ENCODE results near the gene IKZF2. TPM values are rescaled to one million over a fixed set of nuclear protein-coding genes. Genes with fewer than 3 reads are reported as not detected.

The IKZF2 gene
- total and polyA plus RNA-seq, 2 of the 4 experiments (the other 2 are of a cell fraction) = 2.1 to 25.5 TPM

DNA sequence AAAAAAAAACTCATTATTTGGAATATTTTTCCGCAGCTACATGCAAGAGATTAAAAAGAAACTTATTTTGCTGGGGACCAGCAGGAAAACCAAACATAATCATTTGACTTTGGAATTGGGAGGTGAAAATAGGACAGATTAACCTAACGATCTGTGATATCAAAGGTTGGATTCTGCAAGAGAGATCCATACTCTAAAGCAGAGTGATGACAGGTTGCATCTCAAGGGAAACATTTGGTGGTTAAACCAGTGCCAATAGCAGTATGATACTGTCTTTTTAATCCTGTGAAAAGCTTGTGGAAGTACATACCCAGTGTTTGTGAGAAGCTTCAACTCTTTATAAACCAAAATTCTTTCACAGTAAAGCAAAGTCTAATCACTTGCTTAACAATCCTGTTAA lies 5.3 kb upstream of the IKZF2 start:
- ChIA-PET CTCF (interaction anchor here (0.6 kb wide), 1 partner anchor 119 kb away, joined by 3 read pairs; no protein-coding TSS in a partner anchor), POLR2A (ENCODE audit: unreplicated experiment) (no interaction called here)
- Histone ChIP-seq H3K9ac (ENCODE audit: low read depth, low read length) (no peak overlapping the region), H2AK9ac (replicated peaks; ENCODE audit: low read depth, low read length, poor library complexity) (no peak overlapping the region), H3K9me1 (ENCODE audit: insufficient read depth, low read length) (no peaks in the 10 kb centered on the region), H3K4me1 (ENCODE audit: control insufficient read depth, insufficient read depth, low read length) (0 out of 2 replicates have a peak, but pooled peaks cover 2% of the 10 kb centered on the region), H3K27me3 (ENCODE audit: control insufficient read depth, insufficient read depth, low read length) (no peaks in the 10 kb centered on the region), H3K9me3 (ENCODE audit: control insufficient read depth, insufficient read depth, low read length) (no peaks in the 10 kb centered on the region), H3K4ac (ENCODE audit: low read depth, low read length) (no peak overlapping the region), H4K8ac (ENCODE audit: low read depth in 2 of 2, low read length in 2 of 2) (no peak overlapping the region), H3K79me1 (ENCODE audit: low read depth in 1 of 2, low read length in 2 of 2) (no peaks in the 10 kb centered on the region), H4K5ac (ENCODE audit: low read depth, low read length) (no peak overlapping the region), H2AFZ (replicated peaks; ENCODE audit: low read length, poor library complexity) (no peak overlapping the region), H3K56ac (ENCODE audit: extremely low read depth, insufficient read depth, low read length) (no peak overlapping the region), H3K18ac (ENCODE audit: low read depth, low read length) (no peak overlapping the region), H2AK5ac (ENCODE audit: low read depth, low read length) (no peak overlapping the region), H4K20me1 (ENCODE audit: insufficient read depth, low read length) (no peaks in the 10 kb centered on the region), H2BK20ac (ENCODE audit: low read depth, low read length) (no peak overlapping the region; the same call in 1 of the 2 replicates), H2BK120ac (ENCODE audit: low read depth, low read length) (no peak overlapping the region), H3K4me2 (ENCODE audit: low read depth, low read length) (no peak overlapping the region), H3K14ac (replicated peaks; ENCODE audit: low read depth, low read length) (no peak overlapping the region), H3K36me3 (ENCODE audit: control insufficient read depth, insufficient read depth, low read length) (no peaks in the 10 kb centered on the region), H3K27ac (ENCODE audit: insufficient read depth, low read length) (no peak overlapping the region), H4K91ac (ENCODE audit: insufficient read depth, low read depth, low read length) (no peak overlapping the region), H2BK15ac (ENCODE audit: low read depth, low read length) (no peak overlapping the region), H2BK5ac (ENCODE audit: low read depth, low read length, poor library complexity, severe bottlenecking) (no peak overlapping the region), H3K4me3 (ENCODE audit: insufficient read depth, low read depth, low read length) (no peak overlapping the region), H3K23ac (ENCODE audit: low read depth, low read length) (no peak overlapping the region)
- DNase-seq (no peak), ATAC-seq (ENCODE audit: low read depth) (no peak)
- in situ Hi-C loops (cut with MboI; ENCODE audit: low sequenced_read_pairs) = loop anchor here (10.0 kb wide), 2 partner anchors 382 to 472 kb away; no protein-coding TSS in a partner anchor
- no TSS peak for BruUV-seq (replicated peaks)
- intact Hi-C loops (cut with micrococcal nuclease) = no loop called here
- WGBS, 2 experiments (ENCODE audit: extremely low coverage in 2 of 2, insufficient read length in 1 of 2) = no CpG with 5 or more reads among the region's 2 CpGs
- TF ChIP-seq RCOR1 (IDR thresholded peaks at IDR 0.05; ENCODE audit: insufficient replicate concordance, low read length) = no peak
- TF ChIP-seq FOS (IDR thresholded peaks at IDR 0.05; ENCODE audit: low read depth, low read length) = no peak
- no peak for TF ChIP-seq POLR2A (IDR thresholded peaks at IDR 0.05; ENCODE audit: low read depth, low read length)
- TF ChIP-seq RFX5 (IDR thresholded peaks at IDR 0.05; ENCODE audit: low read depth, low read length) = no peak
- no peak for TF ChIP-seq RAD21 (IDR thresholded peaks at IDR 0.05; ENCODE audit: low read length)
- dilution Hi-C loops (cut with HindIII; ENCODE audit: low sequenced_read_pairs, unreplicated experiment) = no loop called here

All from IMR-90 (cell line).